ENCODE results near the gene PARN. TPM values are rescaled to one million over a fixed set of nuclear protein-coding genes. Genes with fewer than 3 reads are reported as not detected.
A peak's percentile ranks its signal among the peaks of the same experiment; 100 is the strongest.
"Not testable (repeated sequence)": the region's sequence is repeated elsewhere in the genome, so short reads cannot be mapped to it uniquely, and the experiment has no call there.

The PARN gene
- total and polyA plus RNA-seq, 12 donors = 11.7 to 121 (median 35.6) TPM

DNA sequence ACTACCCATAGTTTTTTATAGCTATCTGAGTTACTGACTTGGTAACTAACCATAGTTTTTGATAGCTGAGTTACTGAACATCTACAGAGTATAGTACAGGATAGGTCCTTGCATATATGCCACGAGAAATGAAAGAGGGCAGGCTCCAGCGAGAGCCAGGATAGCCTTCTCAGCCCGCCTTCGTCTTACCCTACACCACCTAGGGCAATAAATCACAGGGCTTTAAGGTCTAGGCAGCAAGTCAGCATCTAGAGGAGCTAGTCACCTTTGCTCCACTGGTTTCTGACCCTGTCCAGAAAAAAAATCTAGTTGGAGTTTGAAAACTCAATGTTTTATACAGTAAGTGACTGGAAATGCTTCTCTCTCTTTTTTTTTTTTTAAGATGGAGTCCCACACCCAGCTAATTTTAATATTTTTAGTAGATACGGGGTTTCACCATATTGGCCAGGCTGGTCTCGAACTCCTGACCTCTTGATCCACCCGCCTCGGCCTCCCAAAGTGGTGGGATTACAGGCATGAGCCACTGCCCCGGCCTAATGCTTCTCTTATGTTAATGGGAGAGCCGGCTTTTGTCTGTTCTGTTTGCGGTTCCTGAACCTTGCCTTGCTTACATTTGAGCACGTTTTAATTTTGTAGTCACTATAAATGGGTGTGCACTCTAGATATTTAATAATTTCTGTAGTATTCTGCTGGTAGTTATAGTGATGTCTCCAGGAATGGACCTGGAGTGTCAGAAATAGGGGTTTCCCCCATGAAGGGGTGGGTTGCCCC lies 5.5 kb upstream of the PARN start:
- Histone ChIP-seq H3K36me3 (replicated peaks in 1 of 2) (peaks cover 0 to 6% of the 10 kb centered on the region in 2 donors), H3K9me3 (replicated peaks in 1 of 3) (no peaks in the 10 kb centered on the region), H3K4me1 (replicated peaks in 1 of 2) (peaks cover 10 to 19% of the 10 kb centered on the region in 2 donors), H3K4me3 (no peak overlapping the region), H3K27ac (no peak overlapping the region), H3K27me3 (no peaks in the 10 kb centered on the region)
- DNase-seq = no peak
- TF ChIP-seq, protein P1, sequence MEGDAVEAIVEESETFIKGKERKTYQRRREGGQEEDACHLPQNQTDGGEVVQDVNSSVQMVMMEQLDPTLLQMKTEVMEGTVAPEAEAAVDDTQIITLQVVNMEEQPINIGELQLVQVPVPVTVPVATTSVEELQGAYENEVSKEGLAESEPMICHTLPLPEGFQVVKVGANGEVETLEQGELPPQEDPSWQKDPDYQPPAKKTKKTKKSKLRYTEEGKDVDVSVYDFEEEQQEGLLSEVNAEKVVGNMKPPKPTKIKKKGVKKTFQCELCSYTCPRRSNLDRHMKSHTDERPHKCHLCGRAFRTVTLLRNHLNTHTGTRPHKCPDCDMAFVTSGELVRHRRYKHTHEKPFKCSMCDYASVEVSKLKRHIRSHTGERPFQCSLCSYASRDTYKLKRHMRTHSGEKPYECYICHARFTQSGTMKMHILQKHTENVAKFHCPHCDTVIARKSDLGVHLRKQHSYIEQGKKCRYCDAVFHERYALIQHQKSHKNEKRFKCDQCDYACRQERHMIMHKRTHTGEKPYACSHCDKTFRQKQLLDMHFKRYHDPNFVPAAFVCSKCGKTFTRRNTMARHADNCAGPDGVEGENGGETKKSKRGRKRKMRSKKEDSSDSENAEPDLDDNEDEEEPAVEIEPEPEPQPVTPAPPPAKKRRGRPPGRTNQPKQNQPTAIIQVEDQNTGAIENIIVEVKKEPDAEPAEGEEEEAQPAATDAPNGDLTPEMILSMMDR (IDR thresholded peaks at IDR 0.05) = no peak
- no peak for TF ChIP-seq POLR2A (IDR thresholded peaks at IDR 0.05)
- intact Hi-C loops (cut with DNase I) = no loop called here
- WGBS, 4 donors = 77 to 80% (median 78%) methylated on average over 12 of the region's 12 CpGs

DNA sequence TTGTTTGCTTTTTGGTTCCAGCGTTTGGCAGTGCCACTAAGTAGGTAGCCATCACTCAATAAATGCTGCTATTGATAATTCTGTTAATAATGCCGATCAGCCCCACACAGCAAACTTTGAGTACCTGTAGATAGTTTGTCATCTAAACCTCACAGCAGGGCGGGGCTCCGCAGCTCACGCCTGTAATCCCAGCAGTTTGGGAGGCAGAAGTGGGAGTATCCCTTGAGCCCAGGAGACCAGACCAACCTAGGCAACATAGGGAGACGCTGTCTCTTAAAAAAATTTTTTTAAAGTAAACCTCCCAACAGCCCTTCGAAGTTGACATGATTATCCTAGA lies 4.3 kb upstream of the PARN start:
- DNase-seq = no peak
- H3K36me3 ChIP-seq (replicated peaks in 1 of 2) = peaks cover 0 to 6% of the 10 kb centered on the region in 2 donors
- TF ChIP-seq, protein P1 (IDR thresholded peaks at IDR 0.05) = no peak
- TF ChIP-seq POLR2A (IDR thresholded peaks at IDR 0.05) = no peak
- H3K9me3 ChIP-seq (replicated peaks in 1 of 3) = no peaks in the 10 kb centered on the region
- no peaks in the 10 kb centered on the region for H3K27me3 ChIP-seq
- 61 to 72% (median 71%) methylated on average over 7 of the region's 7 CpGs for WGBS, 4 donors
- peak overlapping the region in 2 of 5 donors; percentile 94 to 97 for H3K27ac ChIP-seq
- H3K4me3 ChIP-seq = peak overlapping the region in 1 of 4 donors; percentile 68
- H3K4me1 ChIP-seq (replicated peaks in 1 of 2) = peaks cover 10 to 20% of the 10 kb centered on the region in 2 donors
- intact Hi-C loops (cut with DNase I) = no loop called here

DNA sequence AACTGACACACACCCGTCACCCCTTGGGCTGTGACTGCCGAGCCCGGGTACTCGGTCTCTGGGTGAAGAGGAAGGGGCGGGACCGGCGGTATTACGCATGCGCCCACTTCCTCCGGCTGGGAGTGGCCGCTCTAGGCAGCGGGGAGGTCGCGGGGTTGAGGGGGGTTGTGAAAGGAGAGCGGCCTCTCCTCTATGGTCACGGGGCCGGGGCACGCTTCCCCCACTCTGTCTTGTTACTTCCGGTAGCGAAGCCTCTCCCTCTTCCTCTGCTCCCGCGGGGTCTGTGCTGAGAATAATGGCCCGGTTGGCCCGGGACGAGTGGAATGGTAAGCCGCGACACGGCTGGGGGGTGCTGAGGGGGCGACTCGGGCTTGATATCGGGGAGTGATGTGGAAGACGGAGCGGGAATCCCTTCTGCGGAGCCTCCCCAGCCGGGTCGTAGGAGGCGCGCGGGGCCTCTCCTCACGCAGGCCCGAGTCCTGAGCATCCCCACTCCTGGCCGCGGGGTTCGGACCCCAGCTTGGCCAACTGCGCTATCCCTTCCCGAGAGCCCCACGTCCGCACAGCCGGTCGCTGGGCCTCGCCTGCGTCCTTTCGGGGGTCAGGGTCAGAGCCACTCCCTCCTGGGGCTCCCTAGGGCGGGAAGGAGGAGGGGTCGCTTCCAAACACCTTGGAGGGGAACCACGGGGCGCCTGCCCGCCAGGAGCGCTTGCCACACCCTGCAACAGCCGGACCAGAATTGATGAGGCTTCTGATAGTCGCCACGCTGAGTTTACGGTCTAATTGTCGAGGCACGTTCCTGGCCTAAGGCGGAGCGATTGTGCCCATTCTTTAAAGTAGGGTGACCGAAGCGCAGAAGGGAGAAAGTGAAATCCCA lies 2.9 kb upstream of the PARN start, which contains the start of gene BFAR:
Gene BFAR, plus strand, starts transcription at position 259 of the 877 bp plus-strand sequence. CDS start 11,396 bp downstream, outside the sequence.
- H3K4me1 ChIP-seq (replicated peaks in 1 of 2) = peaks cover 10 to 32% of the 10 kb centered on the region in 2 donors
- peak within 1 kb of the TSS; percentile 68 to 99 (median 96) for H3K4me3 ChIP-seq
- DNase-seq = peak; percentile 99 to 100 (median 99)
- H3K9me3 ChIP-seq (replicated peaks in 1 of 3) = no peaks in the 10 kb centered on the region
- WGBS, 4 donors = 0 to 1% (median 0%) methylated on average over 24 to 69 of the region's 69 CpGs
- peaks cover 0 to 2% of the 10 kb centered on the region in 2 donors for H3K36me3 ChIP-seq (replicated peaks in 1 of 2)
- peak within 1 kb of the TSS; percentile 94 to 97 (median 97) for H3K27ac ChIP-seq
- intact Hi-C loops (cut with DNase I) = no loop called here
- TF ChIP-seq POLR2A (IDR thresholded peaks at IDR 0.05) = peak; percentile 98 to 99
- TF ChIP-seq, protein P1 (IDR thresholded peaks at IDR 0.05) = no peak
- no peaks in the 10 kb centered on the region for H3K27me3 ChIP-seq

DNA sequence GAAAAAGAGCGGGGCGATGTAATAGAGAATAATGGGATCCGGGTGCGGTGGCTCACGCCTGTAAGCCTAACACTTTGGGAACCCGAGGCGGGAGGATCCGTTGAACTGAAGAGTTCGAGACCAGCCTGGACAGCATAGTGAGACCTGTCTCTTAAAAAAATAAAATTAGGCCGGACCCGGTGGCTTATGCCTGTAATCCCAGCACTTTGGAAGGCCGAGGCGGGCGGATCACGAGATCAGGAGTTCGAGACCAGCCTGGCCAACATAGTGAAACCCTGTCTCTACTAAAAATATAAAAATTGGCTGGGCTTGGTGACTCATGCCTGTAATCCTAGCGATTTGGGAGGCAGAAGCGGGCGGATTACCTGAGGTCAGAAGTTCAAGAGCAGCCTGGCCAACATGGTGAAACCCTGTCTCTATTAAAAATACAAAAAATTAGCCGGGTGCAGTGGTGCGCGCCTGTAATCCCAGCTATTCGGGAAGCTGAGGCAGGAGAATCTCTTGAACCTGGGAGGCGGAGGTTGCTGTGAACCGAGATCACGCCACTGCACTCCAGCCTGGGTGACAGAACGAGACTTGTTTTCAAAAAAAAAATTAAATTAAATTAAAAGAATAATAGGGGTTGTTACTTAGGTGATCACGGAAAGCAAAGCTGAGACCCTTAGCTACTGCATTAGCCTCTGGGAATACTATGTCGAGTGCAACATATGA lies 715 bp upstream of the PARN start:
- 82 to 85% (median 84%) methylated on average over 29 of the region's 29 CpGs for WGBS, 4 donors
- H3K4me3 ChIP-seq = peak overlapping the region in 3 of 4 donors; percentile 39 to 96 (median 75)
- intact Hi-C loops (cut with DNase I); H3K27me3 ChIP-seq; H3K9me3 ChIP-seq (replicated peaks in 1 of 3): not testable (repeated sequence)
- peaks cover 10 to 32% of the 10 kb centered on the region in 2 donors for H3K4me1 ChIP-seq (replicated peaks in 1 of 2)
- peak in 5 of 7 donors; percentile 25 to 72 (median 36) for DNase-seq
- H3K36me3 ChIP-seq (replicated peaks in 1 of 2) = peaks cover 0 to 22% of the 10 kb centered on the region in 2 donors
- peak overlapping the region; percentile 76 to 96 (median 90) for H3K27ac ChIP-seq

Data from adrenal gland (tissue), 12 donors.